Measurements from ENCODE around the gene NUP93. TPM values are rescaled to one million over a fixed set of nuclear protein-coding genes. Genes with fewer than 3 reads are reported as not detected.

The NUP93 gene
- polyA plus RNA-seq, 1 of the 3 experiments (the other 2 are of a cell fraction): 43.1 TPM

- Histone ChIP-seq H3K4me1 (ENCODE audit: control insufficient read depth in 1 of 2, insufficient read depth in 2 of 2, low read depth in 1 of 2, low read length in 1 of 2) (peaks cover 0 to 26% of the 10 kb centered on the region in 2 experiments; a peak in 2 of 4 replicates), H3K9me2 (no peaks in the 10 kb centered on the region), H3K27me3 (ENCODE audit: insufficient read depth) (no peaks in the 10 kb centered on the region), H3K9me3 (no peaks in the 10 kb centered on the region), H3K36me3 (replicated peaks in 1 of 2; ENCODE audit: control insufficient read depth in 1 of 2, insufficient read depth in 2 of 2, low read length in 1 of 2) (no peaks in the 10 kb centered on the region), H3K27ac (ENCODE audit: low read depth in 2 of 2, low read length in 1 of 2) (no peak overlapping the region), H4K20me1 (ENCODE audit: insufficient read depth) (no peaks in the 10 kb centered on the region), H3K4me3 (ENCODE audit: low read depth in 2 of 2, low read length in 1 of 2) (peak overlapping the region in 1 of 2 experiments; percentile 69; a peak in 3 of 4 replicates), H2AFZ (ENCODE audit: low read depth) (no peak overlapping the region), H3K79me2 (ENCODE audit: insufficient read depth) (peaks cover 9% of the 10 kb centered on the region; the same call in 1 of the 2 replicates), H3F3A (replicated peaks; ENCODE audit: insufficient read depth) (no peaks in the 10 kb centered on the region), H3K4me2 (peak overlapping the region; percentile 93), H3K9ac (no peak overlapping the region)
- WGBS (ENCODE audit: low lambda C conversion rate): 84% methylated on average over 5 of the region's 5 CpGs
- TF ChIP-seq MXI1 (IDR thresholded peaks at IDR 0.05; ENCODE audit: low read depth, low read length) (no peak), POLR2AphosphoS5 (IDR thresholded peaks at IDR 0.05; ENCODE audit: low read depth, low read length) (no peak), RAD21 (IDR thresholded peaks at IDR 0.05; ENCODE audit: low read length) (no peak), FOSL2 (IDR thresholded peaks at IDR 0.05; ENCODE audit: borderline replicate concordance, low read depth) (no peak), RFX5 (IDR thresholded peaks at IDR 0.05; ENCODE audit: low read length) (no peak), EZH2phosphoT487 (IDR thresholded peaks at IDR 0.05; ENCODE audit: borderline replicate concordance, low read depth) (no peak), PBX3 (IDR thresholded peaks at IDR 0.05) (no peak), YY1 (IDR thresholded peaks at IDR 0.05; ENCODE audit: low read depth) (no peak), ZBTB33 (IDR thresholded peaks at IDR 0.05; ENCODE audit: borderline replicate concordance, low read depth) (no peak), TCF12 (IDR thresholded peaks at IDR 0.05) (no peak), TAF1 (IDR thresholded peaks at IDR 0.05; ENCODE audit: borderline replicate concordance, low read depth, low read length) (no peak), RCOR1 (IDR thresholded peaks at IDR 0.05; ENCODE audit: low read length) (no peak), SIN3A (IDR thresholded peaks at IDR 0.05; ENCODE audit: borderline replicate concordance, low read depth, low read length) (no peak), USF2 (IDR thresholded peaks at IDR 0.05; ENCODE audit: borderline replicate concordance, low read depth, low read length) (no peak), FOXM1 (IDR thresholded peaks at IDR 0.05; ENCODE audit: low read depth) (no peak), REST (IDR thresholded peaks at IDR 0.05; ENCODE audit: low read depth, low read length) (no peak)
- CTCF ChIA-PET: interaction anchor here (0.9 to 6.1 kb wide), 5 partner anchors 12 to 83 kb away, joined by 3 to 41 read pairs (median 6); no protein-coding TSS in a partner anchor
- DNase-seq: no peak
- POLR2A ChIA-PET: interaction anchor here (1.5 to 1.9 kb wide), 2 partner anchors 58 to 73 kb away, joined by 3 to 6 read pairs; partner anchors contain the start of gene MT1E
Measured at GRCh38 chr16:56683424-56684172, 46.3 kb upstream of the NUP93 start.
